SHP77 treated with DMSO at 0.1 percent for 48 hours (cell line): ENCODE results near the gene FIGN.
A peak's percentile ranks its signal among the peaks of the same experiment; 100 is the strongest.

Experiments used
- DNase-seq: peaks from one replicate; lab custom pipeline; 2025; lab: John Stamatoyannopoulos, UW

FIGN gene

GRCh38 chr2:163736433-163737189 lies 803 bp upstream of the FIGN start:
- peak; percentile 10 for DNase-seq

GRCh38 chr2:163734881-163735684 lies 725 bp downstream of the FIGN start:
- no peak for DNase-seq

GRCh38 chr2:163734401-163734800 lies 1.4 kb downstream of the FIGN start:
- DNase-seq, result no peak

- no peak for DNase-seq
Measured at GRCh38 chr2:163733956-163734355, 1.9 kb downstream of the FIGN start.

- no peak for DNase-seq
Measured at GRCh38 chr2:163733301-163733938, 2.4 kb downstream of the FIGN start.

GRCh38 chr2:163732727-163733126 lies 3.1 kb downstream of the FIGN start:
- no peak for DNase-seq

GRCh38 chr2:163731735-163732134 lies 4.1 kb downstream of the FIGN start:
- DNase-seq, result no peak

- DNase-seq, result no peak
Measured at GRCh38 chr2:163730556-163730955, 5.3 kb downstream of the FIGN start.

GRCh38 chr2:163729636-163730273 lies 6.1 kb downstream of the FIGN start:
- DNase-seq, result no peak

- no peak for DNase-seq
Measured at GRCh38 chr2:163723881-163724280, 11.9 kb downstream of the FIGN start.

GRCh38 chr2:163723348-163723747 lies 12.5 kb downstream of the FIGN start:
- no peak for DNase-seq

GRCh38 chr2:163719331-163719730 lies 16.5 kb downstream of the FIGN start:
- DNase-seq, result no peak

GRCh38 chr2:163717993-163718680 lies 17.7 kb downstream of the FIGN start:
- DNase-seq, result peak; percentile 42

GRCh38 chr2:163717515-163717914 lies 18.3 kb downstream of the FIGN start:
- no peak for DNase-seq

- DNase-seq, result no peak
Measured at GRCh38 chr2:163716101-163716500, 19.7 kb downstream of the FIGN start.

GRCh38 chr2:163715668-163716067 lies 20.1 kb downstream of the FIGN start:
- no peak for DNase-seq

GRCh38 chr2:163715199-163715598 lies 20.6 kb downstream of the FIGN start:
- DNase-seq, result no peak

- no peak for DNase-seq
Measured at GRCh38 chr2:163713534-163714311, 22.1 kb downstream of the FIGN start.

GRCh38 chr2:163711699-163712098 lies 24.1 kb downstream of the FIGN start:
- no peak for DNase-seq

GRCh38 chr2:163711258-163711657 lies 24.6 kb downstream of the FIGN start:
- DNase-seq, result no peak

GRCh38 chr2:163709270-163709669 lies 26.5 kb downstream of the FIGN start:
- no peak for DNase-seq
